Right lobe of liver (tissue), 6 donors: ENCODE measurements around the gene PRKCA. TPM values are rescaled to one million over a fixed set of nuclear protein-coding genes. Genes with fewer than 3 reads are reported as not detected.
A peak's percentile ranks its signal among the peaks of the same experiment; 100 is the strongest.
"Not testable (repeated sequence)": the region's sequence is repeated elsewhere in the genome, so short reads cannot be mapped to it uniquely, and the experiment has no call there.

Experiments
- ATAC-seq, 4 donors: fragments of 200-7000 bp; cut with Tn5 transposase; one replicate each; pipeline ENCODE4 v1.9.1; 2020; ENCODE audit warnings: mild to moderate bottlenecking in 4 of 4, moderate library complexity in 4 of 4
- DNase-seq, 3 donors: peaks; one replicate each; pipeline ENCODE4 v3.0.0-alpha.2; 2020
- H3K27ac ChIP-seq, 3 donors: fragments of 200-600 bp; one replicate each; pipeline ENCODE4 v1.8.0; 2022
- H3K27me3 ChIP-seq, 2 donors: fragments of 200-600 bp; one replicate each; pipeline ENCODE4 v1.8.0; 2022
- H3K36me3 ChIP-seq, 4 donors: fragments of 200-600 bp; sonication (generic) in 1 of 4; one replicate each; pipeline versions ENCODE4 v1.5.1 to v1.8.0; 2017 to 2022; ENCODE audit warnings: control low read depth in 1 of 4
- H3K4me1 ChIP-seq, 4 donors: fragments of 200-600 bp; sonication (generic) in 1 of 4; one replicate each; pipeline versions ENCODE4 v1.5.1 to v1.8.0; 2017 to 2022; ENCODE audit warnings: control low read depth in 1 of 4
- H3K4me3 ChIP-seq, 3 donors: fragments of 200-600 bp; one replicate each; pipeline ENCODE4 v1.8.0; 2022
- H3K9me3 ChIP-seq, 4 donors: fragments of 200-600 bp; sonication (generic) in 1 of 4; one replicate each; pipeline versions ENCODE4 v1.5.1 to v1.8.0; 2017 to 2022; ENCODE audit warnings: control low read depth in 1 of 4
- POLR2A ChIP-seq: fragments of 450-650 bp; IDR thresholded peaks from one replicate; pipeline ENCODE4 v1.6.1; 2017; ENCODE audit warnings: antibody characterized with exemption, mild to moderate bottlenecking
- WGBS: methylation state at CpG from one replicate; pipeline ENCODE4 v1.1.6; 2018; ENCODE audit warnings: low coverage, low lambda C conversion rate; ENCODE audit not compliant: insufficient coverage; ENCODE audit errors: missing lambda C conversion rate; 5-methylcytosine and 5-hydroxymethylcytosine counted together
- intact Hi-C, 2 donors: fragments of 100-400 bp; cut with DNase I; formaldehyde crosslinking; loops; one replicate each; pipeline versions ENCODE4 v1.11.2 to v1.14.1; 2022
- total RNA-seq, 6 experiments: library from RNA; depleted of rRNA in 2 of 6; stranded (reverse); fragments of >200 nt in 2 of 6; fragmentation: NEBNext Ultra II Directional in 3 of 6; extraction: Animal tissue kit (Norgen Biotek cat#: 25700) in 3 of 6; gene quantifications; one replicate each; pipeline versions ENCODE4 v1.1.0 to v1.2.4, GENCODE V29; 2016 to 2023
- TF ChIP-seq, protein P1 (sequence below), 4 donors: fragments of 200-600 bp in 3 of 4; fragments of 450-650 bp in 1 of 4; IDR thresholded peaks; one replicate each; pipeline versions ENCODE4 v1.5.1 to v1.8.0; 2016 to 2022; ENCODE audit warnings: antibody characterized with exemption in 4 of 4, mild to moderate bottlenecking in 2 of 4
- donor health status: DM: no; HTN: yes; CAD: no.
- donor health status: DM: no; HTN: no; CAD: no.
- donor health status: DM: no; HTN: no; CAD: no.
- donor health status: DM: no; HTN: yes; CAD: no.
- donor health status: DM: no; HTN: yes; CAD: no.

Gene PRKCA
- total RNA-seq, 6 experiments from 2014 or later: 11.7 to 23.0 (median 18.7) TPM

GRCh38 chr17:66474806-66475497 is 172.5 kb downstream of the PRKCA start:
- Histone ChIP-seq H3K9me3 (no peaks in the 10 kb centered on the region), H3K36me3 (no peaks in the 10 kb centered on the region), H3K4me3 (no peak overlapping the region), H3K4me1 (no peaks in the 10 kb centered on the region), H3K27ac (no peak overlapping the region), H3K27me3 (no peaks in the 10 kb centered on the region)
- TF ChIP-seq, protein P1, sequence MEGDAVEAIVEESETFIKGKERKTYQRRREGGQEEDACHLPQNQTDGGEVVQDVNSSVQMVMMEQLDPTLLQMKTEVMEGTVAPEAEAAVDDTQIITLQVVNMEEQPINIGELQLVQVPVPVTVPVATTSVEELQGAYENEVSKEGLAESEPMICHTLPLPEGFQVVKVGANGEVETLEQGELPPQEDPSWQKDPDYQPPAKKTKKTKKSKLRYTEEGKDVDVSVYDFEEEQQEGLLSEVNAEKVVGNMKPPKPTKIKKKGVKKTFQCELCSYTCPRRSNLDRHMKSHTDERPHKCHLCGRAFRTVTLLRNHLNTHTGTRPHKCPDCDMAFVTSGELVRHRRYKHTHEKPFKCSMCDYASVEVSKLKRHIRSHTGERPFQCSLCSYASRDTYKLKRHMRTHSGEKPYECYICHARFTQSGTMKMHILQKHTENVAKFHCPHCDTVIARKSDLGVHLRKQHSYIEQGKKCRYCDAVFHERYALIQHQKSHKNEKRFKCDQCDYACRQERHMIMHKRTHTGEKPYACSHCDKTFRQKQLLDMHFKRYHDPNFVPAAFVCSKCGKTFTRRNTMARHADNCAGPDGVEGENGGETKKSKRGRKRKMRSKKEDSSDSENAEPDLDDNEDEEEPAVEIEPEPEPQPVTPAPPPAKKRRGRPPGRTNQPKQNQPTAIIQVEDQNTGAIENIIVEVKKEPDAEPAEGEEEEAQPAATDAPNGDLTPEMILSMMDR (IDR thresholded peaks at IDR 0.05): no peak
- TF ChIP-seq POLR2A: no peak
- ATAC-seq (no peak), DNase-seq (no peak)
- intact Hi-C loops: no loop called here
- 86% methylated on average over 8 of the region's 8 CpGs for WGBS

- WGBS: 90% methylated on average over 5 of the region's 6 CpGs
- TF ChIP-seq, protein P1 (IDR thresholded peaks at IDR 0.05): no peak
- TF ChIP-seq POLR2A: no peak
- Histone ChIP-seq H3K9me3 (no peaks in the 10 kb centered on the region), H3K4me1 (no peaks in the 10 kb centered on the region), H3K27me3 (no peaks in the 10 kb centered on the region), H3K36me3 (no peaks in the 10 kb centered on the region), H3K27ac (no peak overlapping the region), H3K4me3 (no peak overlapping the region)
- ATAC-seq (no peak), DNase-seq (no peak)
- intact Hi-C loops: no loop called here
Measured at GRCh38 chr17:66476014-66476413, 173.6 kb downstream of the PRKCA start.

DNA sequence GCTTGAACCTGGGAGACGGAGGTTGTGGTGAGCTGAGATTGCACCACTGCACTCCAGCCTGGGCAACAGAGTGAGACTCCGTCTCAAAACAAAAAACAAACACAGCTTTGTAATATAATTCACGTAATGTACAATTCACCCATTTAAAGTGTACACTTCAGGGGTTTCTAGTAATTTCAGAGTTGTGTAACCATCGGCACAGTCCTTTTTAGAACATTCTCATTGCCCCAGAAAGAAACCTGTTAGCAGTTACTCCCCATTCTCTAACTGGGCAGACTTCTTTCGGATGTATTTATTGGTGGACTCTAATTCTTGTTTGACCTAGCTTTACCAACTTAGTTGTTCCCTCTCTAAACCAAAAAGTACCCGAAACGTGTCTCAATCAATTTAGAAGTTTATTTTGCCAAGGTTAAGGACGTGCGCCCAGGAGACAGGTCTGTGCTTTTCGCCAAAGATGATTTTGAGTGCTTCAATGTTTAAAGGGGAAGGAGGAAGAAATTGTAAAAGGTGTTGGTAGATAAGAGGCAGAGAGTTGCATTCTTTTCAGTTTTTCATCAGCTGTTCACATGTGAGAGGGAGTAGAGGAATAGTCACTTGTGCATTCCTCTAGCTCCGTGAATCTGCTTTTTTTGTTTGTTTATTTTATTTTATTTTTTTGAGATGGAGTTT is 175.3 kb downstream of the PRKCA start:
- H3K27ac ChIP-seq: no peak overlapping the region
- WGBS: 62% methylated on average over 11 of the region's 11 CpGs

DNA sequence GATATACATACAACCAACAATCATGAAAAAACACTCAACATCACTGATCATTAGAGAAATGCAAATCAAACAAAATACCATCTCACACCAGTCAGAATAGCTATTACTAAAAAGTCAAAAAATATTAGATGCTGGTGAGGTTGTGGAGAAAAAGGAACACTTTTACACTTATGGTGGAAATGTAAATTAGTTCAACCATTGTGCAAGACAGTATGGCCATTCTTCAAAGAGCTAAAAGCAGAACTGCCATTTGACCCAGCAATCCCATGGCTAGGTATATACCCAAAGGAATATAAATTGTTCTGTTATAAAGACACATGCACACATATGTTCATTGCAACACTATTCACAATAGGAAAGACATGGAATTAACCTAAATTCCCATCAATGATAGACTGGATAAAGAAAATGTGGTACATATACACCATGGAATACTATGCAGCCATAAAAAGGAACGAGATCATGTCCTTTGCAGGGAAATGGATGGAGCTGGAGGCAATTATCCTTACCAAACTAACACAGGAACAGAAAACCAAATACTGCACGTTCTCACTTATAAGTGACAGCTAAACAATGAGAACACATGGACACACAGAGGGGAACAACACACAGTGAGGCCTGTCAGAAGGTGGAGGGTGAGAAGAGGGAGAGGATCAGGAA is 176.9 kb downstream of the PRKCA start:
- H3K4me1 ChIP-seq, ATAC-seq, H3K27me3 ChIP-seq, H3K9me3 ChIP-seq, H3K4me3 ChIP-seq, DNase-seq, H3K27ac ChIP-seq, H3K36me3 ChIP-seq, intact Hi-C loops: not testable (repeated sequence)
- WGBS: 91% methylated on average over 2 of the region's 2 CpGs

More for the DNA sequence above, 175.3 kb downstream of the PRKCA start:
- no peak overlapping the region for H3K4me3 ChIP-seq
- ATAC-seq: peak in 1 of 4 donors; percentile 28
- H3K9me3 ChIP-seq: no peaks in the 10 kb centered on the region
- H3K27me3 ChIP-seq: no peaks in the 10 kb centered on the region
- no peak for DNase-seq
- no peaks in the 10 kb centered on the region for H3K4me1 ChIP-seq
- no peaks in the 10 kb centered on the region for H3K36me3 ChIP-seq
- intact Hi-C loops: no loop called here
- no peak for TF ChIP-seq POLR2A
- TF ChIP-seq, protein P1 (IDR thresholded peaks at IDR 0.05): no peak

- no peak for ATAC-seq
- Histone ChIP-seq H3K4me1 (no peaks in the 10 kb centered on the region), H3K9me3 (no peaks in the 10 kb centered on the region), H3K36me3 (no peaks in the 10 kb centered on the region), H3K4me3 (no peak overlapping the region), H3K27me3 (no peaks in the 10 kb centered on the region), H3K27ac (no peak overlapping the region)
- no peak for DNase-seq
- intact Hi-C loops: no loop called here
- TF ChIP-seq, protein P1 (IDR thresholded peaks at IDR 0.05): no peak
- TF ChIP-seq POLR2A: no peak
- WGBS: 74% methylated on average over 5 of the region's 5 CpGs
Measured at GRCh38 chr17:66480243-66480642, 177.8 kb downstream of the PRKCA start.
